ENCODE data around the gene CHST7.
"Not testable (repeated sequence)": the region's sequence is repeated elsewhere in the genome, so short reads cannot be mapped to it uniquely, and the experiment has no call there.

Gene CHST7, protein sequence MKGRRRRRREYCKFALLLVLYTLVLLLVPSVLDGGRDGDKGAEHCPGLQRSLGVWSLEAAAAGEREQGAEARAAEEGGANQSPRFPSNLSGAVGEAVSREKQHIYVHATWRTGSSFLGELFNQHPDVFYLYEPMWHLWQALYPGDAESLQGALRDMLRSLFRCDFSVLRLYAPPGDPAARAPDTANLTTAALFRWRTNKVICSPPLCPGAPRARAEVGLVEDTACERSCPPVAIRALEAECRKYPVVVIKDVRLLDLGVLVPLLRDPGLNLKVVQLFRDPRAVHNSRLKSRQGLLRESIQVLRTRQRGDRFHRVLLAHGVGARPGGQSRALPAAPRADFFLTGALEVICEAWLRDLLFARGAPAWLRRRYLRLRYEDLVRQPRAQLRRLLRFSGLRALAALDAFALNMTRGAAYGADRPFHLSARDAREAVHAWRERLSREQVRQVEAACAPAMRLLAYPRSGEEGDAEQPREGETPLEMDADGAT

DNA sequence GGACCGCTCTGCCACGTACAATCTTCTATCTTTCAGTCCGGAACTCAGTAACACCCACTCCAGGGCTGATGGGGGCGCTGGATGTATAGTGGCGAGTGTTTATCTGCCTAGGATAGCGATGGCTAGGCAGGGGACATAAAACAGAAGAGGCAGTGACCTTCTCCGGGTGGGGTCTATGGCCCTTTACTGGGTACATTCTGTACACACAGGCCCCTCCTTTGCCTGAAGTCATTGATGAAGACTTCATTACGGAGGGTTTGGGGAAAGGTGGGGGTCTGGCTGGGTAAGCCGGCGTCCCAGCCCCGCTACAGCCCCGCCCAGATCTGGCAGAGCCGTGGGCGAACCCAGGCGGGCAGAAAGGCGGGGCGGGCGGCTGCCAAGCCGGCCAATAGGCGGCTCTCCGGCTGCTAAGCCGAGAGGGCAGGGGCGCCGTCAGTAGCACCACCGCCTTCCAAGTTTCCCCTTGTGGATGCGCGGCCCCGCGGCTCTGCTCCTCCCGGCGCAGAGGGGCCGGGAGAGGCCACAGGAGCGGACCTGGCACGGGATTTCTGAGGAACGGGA, at the start of gene CHST7:
Gene CHST7, plus strand, starts transcription at position 435 of the 561 bp plus-strand sequence. CDS start 167 bp downstream, outside the sequence.
- DNase-seq (ENCODE audit: low read depth): peak; percentile 27

DNA sequence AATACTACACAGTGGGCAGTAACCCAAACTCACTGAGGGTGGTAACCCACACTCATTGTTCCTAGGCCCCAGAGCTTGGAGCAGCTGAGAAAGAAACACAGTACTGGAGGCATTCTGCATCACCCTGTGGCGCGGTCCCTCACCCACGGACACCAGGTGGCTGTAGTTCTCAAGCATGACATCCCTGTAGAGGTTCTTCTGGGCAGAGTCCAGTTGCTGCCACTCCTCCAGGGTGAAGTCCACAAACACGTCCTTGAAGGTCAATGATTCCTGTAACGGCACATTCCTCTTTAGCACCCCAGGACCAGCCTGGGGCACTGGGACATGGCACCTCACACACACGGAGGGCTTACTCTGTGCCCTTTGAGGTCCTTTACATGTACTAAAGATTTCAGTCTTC, 44.9 kb upstream of the CHST7 start:
- DNase-seq (ENCODE audit: low read depth): not testable (repeated sequence)

DNA sequence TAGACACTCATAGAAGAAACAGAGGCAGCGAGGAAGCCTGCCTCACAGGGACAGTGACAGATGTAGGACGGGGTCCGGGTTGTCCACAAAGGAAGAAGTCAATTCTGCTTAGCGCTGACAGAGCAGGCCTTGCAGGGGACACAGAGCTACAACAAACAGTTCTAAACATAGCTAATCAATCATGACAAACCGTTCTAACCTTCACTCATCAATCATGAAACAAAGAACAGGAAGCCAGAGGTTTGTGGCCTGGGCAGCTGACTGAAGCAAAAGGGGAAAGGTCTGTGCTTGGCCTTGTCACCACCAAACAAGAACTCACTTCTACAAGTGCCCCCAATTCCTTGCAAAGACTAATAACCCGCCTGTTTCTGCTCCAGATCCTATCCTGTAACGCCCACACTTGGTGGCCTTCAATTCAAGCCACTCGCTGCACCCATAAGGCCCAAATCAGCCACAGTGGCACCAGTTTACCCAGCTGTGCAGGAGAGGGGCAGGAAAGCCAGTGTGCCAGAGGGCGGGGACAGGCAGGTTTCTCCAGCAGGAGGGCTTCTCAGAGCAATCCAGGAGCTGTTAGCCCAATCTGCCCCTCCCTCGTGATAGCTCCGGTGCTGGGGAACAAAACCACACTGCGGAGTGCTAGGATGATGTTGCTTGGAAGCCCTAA, 43.7 kb upstream of the CHST7 start:
- DNase-seq (ENCODE audit: low read depth): not testable (repeated sequence)

DNA sequence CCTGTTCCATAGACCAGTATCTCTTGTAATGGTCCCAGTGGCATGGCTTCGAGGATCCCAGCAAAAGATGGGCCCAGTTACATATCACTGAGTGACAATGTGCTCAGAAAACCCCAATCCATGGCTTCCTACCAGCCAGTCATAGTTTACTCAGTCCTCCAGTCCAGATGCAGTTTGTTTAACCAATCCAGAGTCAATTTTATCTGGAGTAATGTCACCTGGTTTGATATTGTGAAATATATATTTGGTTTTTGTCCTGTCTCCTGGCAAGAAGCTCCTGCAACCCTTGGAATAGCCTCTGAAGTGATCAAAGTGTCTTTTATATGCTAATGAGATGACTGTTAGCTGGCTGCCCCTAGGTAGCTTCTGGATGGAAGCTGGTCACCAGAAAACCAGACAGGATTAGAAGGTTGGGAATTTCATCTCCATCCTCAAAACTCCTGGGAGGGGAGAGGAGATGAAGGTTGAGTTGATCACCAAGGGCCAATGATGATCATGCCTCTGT, 43.1 kb upstream of the CHST7 start:
- not testable (repeated sequence) for DNase-seq (ENCODE audit: low read depth)

DNA sequence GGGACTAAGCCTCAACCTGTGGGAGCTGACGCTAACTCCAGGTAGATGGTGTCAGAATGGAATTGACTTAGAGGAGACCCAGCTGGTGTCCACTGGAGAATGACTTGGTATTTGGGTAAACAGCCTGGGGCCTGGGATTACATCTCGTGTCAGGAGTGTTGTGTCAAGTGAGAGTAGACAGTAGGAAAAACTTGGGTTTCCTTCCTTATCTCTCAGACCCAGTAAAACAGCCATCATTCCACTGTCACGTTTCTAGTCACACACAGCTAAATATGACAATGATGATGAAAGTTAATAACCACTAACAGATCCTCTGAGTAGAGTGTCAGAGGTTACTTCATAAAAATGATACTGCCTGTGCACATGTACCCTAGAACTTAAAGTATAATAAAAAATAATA, 42.1 kb upstream of the CHST7 start:
- DNase-seq (ENCODE audit: low read depth): no peak

DNA sequence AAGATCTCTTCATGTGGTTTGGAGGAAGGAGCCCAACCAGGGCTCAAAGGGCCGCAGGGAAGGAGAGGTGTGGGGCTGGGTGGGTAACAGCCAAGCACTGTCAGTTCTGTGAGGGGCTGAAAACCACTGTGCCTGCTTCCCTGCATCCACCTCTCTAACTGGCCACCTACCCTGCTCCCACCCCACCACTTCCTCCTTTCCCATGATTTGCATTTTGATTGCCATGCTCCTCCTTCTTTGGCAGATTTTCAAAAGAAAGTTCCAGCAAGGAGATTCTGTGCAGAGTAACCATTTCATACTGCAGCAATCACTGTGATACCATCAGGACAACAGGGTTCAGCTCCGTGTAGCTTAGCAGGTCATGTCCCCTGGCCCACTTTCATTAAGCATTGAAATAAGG, 30.1 kb upstream of the CHST7 start:
- no peak for DNase-seq (ENCODE audit: low read depth)

DNA sequence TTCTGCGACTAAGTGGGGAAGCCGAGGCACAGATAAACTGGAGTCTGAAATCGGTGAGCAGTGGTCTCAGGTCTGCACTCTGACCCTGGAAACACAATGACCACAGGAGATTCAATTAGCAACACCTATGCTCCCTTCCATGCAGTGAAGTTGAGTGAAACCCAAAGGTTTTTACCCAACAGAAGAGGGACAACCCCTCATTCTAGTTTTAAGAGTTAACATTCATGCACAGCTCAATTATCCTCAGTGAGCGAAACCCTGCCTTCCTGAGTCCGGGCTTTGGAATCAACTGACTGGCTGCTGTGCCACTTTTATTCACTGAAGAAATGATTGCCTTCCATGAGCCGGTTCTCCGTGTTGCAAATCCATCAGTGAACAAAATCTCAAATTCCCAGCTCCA, 29.0 kb upstream of the CHST7 start:
- DNase-seq (ENCODE audit: low read depth): not testable (repeated sequence)

DNA sequence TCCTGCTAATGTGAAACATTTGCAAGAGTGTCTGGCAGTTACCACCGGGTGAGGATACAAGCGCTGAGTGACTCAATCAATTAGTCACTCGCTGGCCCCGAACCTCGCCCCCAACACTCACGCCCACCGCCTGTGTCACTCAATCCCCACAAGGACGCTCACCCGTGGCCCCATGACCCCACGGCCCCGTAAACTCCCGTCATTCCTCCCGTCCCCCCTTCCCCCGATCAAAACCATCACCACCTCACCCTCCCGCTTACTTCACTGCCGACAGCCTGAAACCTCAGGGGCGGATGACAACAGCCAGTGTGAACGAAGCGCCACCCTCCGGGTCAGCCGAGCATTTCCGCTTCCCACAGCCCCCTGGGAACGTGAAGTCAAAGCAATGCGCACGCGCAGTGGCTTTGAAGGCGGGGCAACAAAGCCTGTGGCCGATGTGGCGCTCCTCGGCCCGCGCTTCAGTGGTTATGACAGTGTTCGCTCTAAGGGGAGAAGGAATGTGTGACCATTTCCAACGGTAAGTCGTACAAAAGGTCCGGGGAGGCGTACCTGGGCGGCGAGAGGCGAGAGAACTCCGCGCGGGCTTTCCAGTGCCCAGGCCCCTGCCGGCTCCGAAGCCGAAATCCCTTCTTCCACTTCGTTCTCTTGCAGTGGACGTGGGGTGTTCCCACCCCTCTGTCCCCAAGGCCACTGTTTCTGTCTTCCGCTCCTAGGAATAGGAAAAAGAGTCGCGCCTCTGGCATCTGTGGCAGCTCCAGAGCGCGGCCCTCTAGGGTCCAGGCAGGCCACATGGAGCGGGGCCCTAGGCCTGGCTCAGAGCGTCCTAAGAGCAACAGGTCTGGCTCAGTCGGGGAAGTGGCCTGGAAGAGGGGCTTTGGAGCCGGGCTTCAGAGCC, 28.2 kb upstream of the CHST7 start, which contains the start of gene ZNF674:
Gene ZNF674, minus strand, starts transcription at position 311 of the 895 bp plus-strand sequence. CDS start 3,334 bp downstream, outside the sequence.
- peak; percentile 88 for DNase-seq (ENCODE audit: low read depth)

DNA sequence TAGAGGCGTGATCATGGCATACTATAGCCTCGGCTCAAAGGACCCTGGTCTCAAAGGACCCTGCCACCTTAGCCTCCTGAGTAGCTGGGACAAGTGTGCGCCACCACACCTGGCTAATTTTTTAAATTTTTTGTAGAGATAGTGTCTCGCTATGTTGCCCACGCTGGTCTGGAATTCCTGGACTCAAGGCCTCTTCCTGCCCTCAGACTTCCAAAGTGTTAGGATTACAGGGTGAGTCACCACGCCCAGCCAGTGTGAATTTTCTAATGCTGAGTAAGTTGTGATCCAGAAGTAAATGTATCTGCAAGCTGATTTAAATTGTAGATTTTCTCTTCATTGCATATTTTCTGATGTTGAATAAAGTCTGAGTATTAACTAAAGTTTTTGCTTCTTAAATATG, 25.7 kb upstream of the CHST7 start:
- no peak for DNase-seq (ENCODE audit: low read depth)

DNA sequence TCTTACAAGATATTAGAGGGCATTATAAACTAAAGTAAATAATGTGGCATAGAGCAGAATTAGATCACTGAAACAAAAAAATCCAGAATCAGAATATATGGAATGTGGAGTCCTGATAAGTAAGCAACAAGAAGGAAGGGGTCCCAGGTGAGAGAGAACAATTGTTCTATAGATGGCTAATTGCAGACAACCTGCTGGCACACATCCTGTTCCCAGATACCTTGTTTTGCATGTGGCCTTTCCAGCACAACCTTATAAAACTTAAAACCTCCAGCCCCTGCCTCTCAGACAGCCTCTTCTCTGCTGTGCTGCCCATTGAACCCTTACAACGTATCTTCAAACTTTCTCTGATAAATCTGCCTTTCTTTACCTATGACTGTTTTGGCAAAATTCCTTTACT, 23.7 kb upstream of the CHST7 start:
- no peak for DNase-seq (ENCODE audit: low read depth)

DNA sequence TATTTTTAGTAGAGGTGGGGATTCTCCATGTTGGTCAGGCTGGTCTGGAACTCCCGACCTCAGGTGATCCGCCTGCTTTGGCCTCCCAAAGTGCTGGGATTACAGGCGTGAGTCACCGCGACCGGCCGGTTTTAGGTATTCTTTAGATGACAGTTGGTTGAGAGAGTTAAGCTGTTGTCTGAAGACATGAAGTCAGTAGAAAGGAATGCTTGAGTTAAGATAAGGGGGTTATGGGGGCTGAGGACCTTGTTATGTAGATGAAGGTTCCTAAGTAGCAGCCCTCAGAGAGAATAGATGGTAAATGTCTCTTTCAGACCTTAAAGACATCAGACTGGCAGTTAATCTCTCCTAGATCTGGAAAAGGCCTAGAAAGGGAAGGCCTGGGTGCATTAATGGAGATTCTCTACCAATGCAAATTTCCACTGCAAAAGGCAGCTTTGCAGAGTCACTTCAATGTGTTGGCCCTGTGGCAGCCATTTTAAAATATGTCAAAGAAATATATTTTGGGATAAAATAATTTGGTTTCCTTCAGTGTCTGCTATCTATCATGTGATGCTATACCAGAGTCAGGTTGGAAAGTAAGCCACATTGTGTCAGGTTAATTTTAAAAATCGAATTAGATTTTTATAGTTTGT, 22.0 kb upstream of the CHST7 start:
- no peak for DNase-seq (ENCODE audit: low read depth)

DNA sequence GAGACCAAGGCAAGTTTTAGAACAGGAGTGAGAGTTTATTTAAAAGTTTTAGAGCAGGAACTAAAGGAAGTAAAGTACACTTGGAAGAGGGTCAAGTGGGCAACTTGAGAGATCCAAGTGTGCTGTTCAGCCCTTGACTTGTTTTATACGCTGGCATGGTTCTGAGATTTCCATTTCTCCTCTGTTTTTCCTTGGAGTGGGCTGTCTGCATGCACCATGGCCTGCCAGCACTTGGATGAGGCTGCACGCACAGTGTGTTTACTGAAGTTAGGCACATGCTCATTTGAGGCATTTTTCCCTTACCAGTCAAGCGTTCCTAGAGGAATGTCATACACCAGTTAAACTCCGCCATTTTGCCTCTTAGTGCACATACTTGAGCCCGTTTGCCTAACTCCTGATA, 19.6 kb upstream of the CHST7 start:
- DNase-seq (ENCODE audit: low read depth): no peak

DNA sequence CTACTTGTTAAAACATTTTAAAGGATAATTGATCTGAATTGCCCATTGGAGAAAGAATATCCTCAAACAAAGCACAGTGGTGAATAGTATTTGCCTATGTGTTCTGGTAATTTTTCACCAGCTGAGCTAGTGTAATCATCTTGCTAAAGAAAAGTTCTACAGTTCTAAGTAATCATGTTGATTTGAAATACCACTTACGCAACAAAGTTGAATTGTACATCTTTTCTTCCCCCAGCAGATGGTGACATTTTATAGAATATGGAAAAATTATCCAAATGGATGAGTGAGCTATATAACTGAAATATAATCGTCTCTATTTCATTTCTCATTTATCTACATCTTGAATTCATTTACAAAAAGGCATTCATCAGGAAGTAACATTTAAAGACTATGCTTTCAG, 18.6 kb upstream of the CHST7 start:
- no peak for DNase-seq (ENCODE audit: low read depth)

DNA sequence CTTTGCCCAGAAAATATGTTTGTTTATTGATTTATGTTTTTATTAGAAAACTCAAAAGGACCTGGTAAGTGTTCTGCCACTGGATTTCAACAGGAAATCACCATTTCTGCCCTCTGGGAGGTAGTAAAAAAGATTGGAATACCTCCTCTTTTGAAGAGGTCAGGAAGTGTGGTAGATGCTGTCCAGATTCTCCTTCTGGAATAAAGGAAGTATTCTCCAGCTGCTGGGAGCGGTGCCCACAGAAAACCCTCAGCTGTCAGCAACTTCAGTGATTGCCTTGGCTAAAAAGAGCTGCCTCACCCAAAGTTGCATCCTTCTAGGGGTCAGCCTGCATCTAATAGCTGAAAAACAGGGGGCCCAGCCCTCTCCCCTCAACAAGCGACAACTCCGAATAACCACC, 14.5 kb upstream of the CHST7 start:
- DNase-seq (ENCODE audit: low read depth): no peak

DNA sequence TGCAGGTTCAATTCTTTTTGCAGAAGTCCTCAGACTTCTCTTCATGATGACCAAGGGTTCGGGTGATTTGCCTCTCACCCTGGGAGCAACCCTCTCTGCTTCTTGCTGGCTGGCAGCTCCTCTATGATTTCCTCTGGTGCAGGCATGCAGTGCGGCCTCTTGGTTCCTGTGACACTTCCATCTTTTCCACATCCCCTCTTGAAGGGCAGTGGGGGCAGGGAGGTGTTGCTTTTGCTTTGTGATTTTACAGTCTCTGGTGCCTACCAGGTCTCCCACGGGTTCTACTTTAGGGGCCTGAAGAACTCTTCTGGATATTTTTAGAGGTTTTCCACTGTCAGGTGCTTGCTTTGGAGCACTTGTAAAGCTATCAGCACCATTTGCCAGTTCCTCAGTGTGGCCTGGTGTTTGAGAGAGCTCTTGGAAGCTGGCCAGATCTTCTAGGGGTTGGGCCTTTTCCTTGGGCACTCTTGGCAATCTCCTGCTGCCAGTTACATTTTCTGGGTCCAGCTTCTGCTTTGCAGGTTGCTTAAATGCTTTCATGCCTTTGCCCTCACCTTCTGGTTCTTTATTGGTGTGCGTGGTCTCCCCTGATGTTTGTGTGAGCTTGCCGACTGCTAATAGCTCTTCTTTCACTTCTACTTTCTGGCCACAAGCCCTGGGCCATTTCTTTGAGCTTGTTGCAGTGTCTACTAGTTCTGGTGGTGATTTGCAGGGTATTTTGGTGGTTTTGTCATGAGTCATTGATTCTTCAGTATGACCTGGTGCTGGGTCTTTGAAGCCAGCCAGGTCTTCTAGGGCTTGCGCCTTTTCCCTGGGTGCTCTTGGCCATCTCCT, 11.5 kb upstream of the CHST7 start:
- no peak for DNase-seq (ENCODE audit: low read depth)

DNA sequence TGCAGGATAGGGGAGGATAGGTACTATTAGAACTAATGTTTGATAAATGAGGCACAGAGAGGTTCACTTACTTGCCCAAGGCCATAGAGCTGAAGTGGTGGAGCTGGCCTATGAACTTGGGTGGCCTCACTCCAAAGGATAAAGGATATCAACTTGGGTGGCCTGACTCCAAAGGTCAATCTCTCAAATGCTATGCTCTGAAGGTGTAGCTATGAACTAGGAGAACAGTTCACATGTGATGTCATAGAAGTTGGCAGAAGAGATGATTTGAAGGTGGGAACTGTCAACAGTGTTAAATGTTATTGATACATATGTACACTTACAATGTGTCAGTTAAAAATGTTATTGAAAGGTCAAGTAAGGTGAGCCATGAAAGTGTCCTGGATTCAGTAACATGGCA, 6.2 kb upstream of the CHST7 start:
- no peak for DNase-seq (ENCODE audit: low read depth)

DNA sequence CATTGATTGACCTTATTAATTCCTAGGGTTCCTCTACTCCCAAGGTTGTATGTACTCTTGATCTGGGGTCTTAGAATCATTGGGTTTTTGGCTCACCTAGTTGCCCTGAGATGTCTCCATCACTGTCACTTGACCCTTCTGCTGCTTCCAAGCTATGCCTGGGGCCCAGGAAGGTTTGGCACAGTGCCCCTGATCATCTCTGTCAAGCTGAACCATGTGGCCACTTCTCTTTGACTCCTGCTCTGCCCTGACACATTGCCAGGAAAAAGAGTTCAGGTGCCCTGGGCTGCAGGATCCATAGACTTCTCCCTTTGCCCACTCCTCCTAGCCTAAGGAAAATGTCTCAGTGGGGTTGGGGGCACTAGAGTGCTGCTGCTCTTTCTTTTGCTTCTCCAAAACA, 3.9 kb upstream of the CHST7 start:
- DNase-seq (ENCODE audit: low read depth): no peak

DNA sequence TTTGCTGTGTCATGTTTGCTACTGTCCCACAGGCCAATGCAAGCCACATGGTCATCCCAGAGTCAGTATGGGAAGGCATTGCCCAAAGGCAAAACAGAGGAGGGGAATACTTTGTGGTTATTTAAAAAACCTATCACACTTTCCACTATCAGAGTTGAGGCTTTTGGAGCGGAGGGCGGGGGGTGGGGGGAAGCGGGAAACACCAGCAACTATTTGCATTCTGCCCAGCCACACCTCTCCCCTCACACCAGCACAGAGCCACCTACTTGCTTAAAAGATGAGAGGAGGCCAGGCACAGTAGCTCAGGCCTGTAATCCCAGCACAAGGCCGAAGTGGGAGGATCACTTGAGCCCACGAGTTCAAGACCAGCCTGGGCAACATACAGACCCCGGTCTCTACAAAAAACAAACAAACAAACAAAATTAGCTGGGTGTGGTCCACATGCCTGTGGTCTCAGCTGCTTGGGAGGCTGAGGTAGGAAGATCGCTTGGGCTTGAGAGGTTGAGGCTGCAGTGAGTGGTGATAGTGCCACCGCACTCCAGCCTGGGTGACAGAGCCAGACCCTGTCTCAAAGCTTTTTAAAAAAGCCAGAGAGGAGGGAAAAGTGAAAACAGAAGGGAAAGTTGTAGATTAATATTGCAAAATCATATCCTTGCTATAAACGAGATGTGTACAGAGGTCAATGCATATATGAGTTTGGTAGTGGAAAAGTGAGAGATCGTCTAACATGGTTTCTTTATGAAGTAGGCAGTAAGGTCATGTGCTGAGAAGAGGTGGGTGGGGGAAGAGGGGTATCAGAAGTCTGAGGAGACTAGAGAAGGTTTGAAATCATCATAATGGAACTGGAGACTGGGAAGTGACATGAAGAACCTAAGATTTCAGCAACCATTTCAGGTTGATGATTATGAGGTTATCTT, 1.9 kb upstream of the CHST7 start:
- DNase-seq (ENCODE audit: low read depth): no peak

DNA sequence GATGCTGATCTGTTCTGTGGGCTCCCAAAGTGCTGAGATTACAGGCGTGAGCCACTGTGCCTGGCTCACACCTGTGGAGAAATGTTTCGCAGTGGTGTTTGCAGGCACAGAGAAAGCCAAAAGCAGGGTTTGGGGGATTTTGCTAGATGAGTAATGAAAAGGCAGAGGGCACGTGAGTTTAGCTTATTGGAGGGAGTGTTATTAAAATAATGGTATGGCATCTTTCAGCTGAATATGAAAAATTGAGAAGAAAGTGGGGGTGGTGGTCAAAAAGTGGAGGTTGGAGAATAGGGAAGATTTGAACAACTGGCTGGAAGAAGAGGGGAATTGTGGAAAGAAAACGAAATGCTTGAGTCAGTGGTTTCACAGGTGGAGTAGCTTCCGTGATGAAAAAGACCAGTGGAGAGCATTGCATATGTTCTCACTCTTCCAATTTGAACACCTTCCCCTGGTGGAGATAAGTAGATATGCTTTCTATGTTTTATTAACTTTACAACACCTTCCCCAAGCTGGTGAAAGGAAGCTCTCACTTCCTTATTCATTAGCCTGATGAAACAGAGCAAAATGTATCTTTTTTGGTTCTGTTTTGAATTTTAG, 1.1 kb upstream of the CHST7 start:
- no peak for DNase-seq (ENCODE audit: low read depth)
